HepG2 (cell line): ENCODE results near the gene DLL1. TPM values are rescaled to one million over a fixed set of nuclear protein-coding genes. Genes with fewer than 3 reads are reported as not detected.

Experiments used
- ATAC-seq: fragments of 200-7000 bp; cut with Tn5 transposase; 3 replicates; pipeline ENCODE4 v1.9.1; 2020; ENCODE audit warnings: mild to moderate bottlenecking, moderate library complexity
- BruUV-seq: library from RNA; stranded (reverse); fragments of 400-500 nt; replicated peaks from 2 replicates; lab custom pipeline; 2021; lab: Mats Ljungman, UMichigan
- CTCF ChIA-PET: fragments of 300-600 bp; formaldehyde crosslinking; extraction: SDS; loops from one replicate; lab custom pipeline; 2021; ENCODE audit warnings: low total read pairs, inconsistent platforms, low intra/inter-chr PET ratio; lab: Yijun Ruan, JAX
- POLR2A ChIA-PET: fragments of 350-600 bp; sonication (Branson Sonifier 250); formaldehyde crosslinking; loops from one replicate; lab custom pipeline; 2020; ENCODE audit warnings: antibody characterized with exemption, inconsistent platforms; lab: Yijun Ruan, JAX
- DNase-seq: peaks from one replicate; pipeline ENCODE4 v3.0.0-alpha.2; 2015; ENCODE audit warnings: low spot score
- FAIRE-seq: peaks from 3 replicates; lab custom pipeline; 2011; peaks lifted over from hg19 to GRCh38; lab: Jason Lieb, UNC
- H2AFZ ChIP-seq: one replicate; pipeline ENCODE4 v1.6.1; 2011; ENCODE audit warnings: low read length, inconsistent platforms
- H3K27ac ChIP-seq: fragments of 300-600 bp; 3 replicates; pipeline ENCODE4 v1.8.0; 2011; ENCODE audit warnings: mixed run types, mild to moderate bottlenecking, mixed read lengths, low read length, inconsistent platforms; ENCODE audit not compliant: insufficient read depth; ENCODE audit errors: extremely low read length
- H3K27me3 ChIP-seq, 2 experiments: fragments of 200-600 bp in 1 of 2; 2 replicates in 1 of 2; 3 replicates in 1 of 2; pipeline versions ENCODE4 v1.6.0 to v1.8.0; 2011; ENCODE audit warnings: low read length in 2 of 2, mild to moderate bottlenecking in 2 of 2, moderate library complexity in 2 of 2, inconsistent platforms in 1 of 2; ENCODE audit not compliant: insufficient read depth in 2 of 2, control insufficient read depth in 1 of 2
- H3K36me3 ChIP-seq, 2 experiments: fragments of 200-600 bp in 1 of 2; replicated peaks in 1 of 2; 2 replicates in 1 of 2; 3 replicates in 1 of 2; pipeline versions ENCODE4 v1.5.1 to v1.8.0; 2011; ENCODE audit warnings: low read length in 2 of 2, inconsistent platforms in 1 of 2; ENCODE audit not compliant: insufficient read depth in 2 of 2, control insufficient read depth in 1 of 2
- H3K4me1 ChIP-seq: 2 replicates; pipeline ENCODE4 v1.5.1; 2012; ENCODE audit warnings: low read length, inconsistent platforms; ENCODE audit not compliant: insufficient read depth
- H3K4me2 ChIP-seq: 2 replicates; pipeline ENCODE4 v1.6.0; 2011; ENCODE audit warnings: low read depth, low read length, inconsistent platforms
- H3K4me3 ChIP-seq, 3 experiments: fragments of 200-600 bp in 1 of 3; sonication (generic), shearing (Covaris generic) in 1 of 3; replicated peaks in 1 of 3; 2 replicates each; pipeline ENCODE4 v1.5.1; 2011 to 2016; ENCODE audit warnings: low read length in 3 of 3, inconsistent platforms in 2 of 3, low read depth in 2 of 3, mild to moderate bottlenecking in 2 of 3, control low read depth in 1 of 3, mixed read lengths in 1 of 3; ENCODE audit not compliant: insufficient read depth in 1 of 3
- H3K79me2 ChIP-seq: one replicate; pipeline ENCODE4 v1.6.1; 2011; ENCODE audit warnings: low read length, inconsistent platforms; ENCODE audit not compliant: insufficient read depth
- H3K9ac ChIP-seq: 2 replicates; pipeline ENCODE4 v1.6.0; 2011; ENCODE audit warnings: mild to moderate bottlenecking, low read depth, low read length, inconsistent platforms; ENCODE audit not compliant: insufficient read depth
- H3K9me3 ChIP-seq: 2 replicates; pipeline ENCODE4 v1.5.1; 2012; ENCODE audit warnings: mild to moderate bottlenecking, low read length
- H4K20me1 ChIP-seq: 2 replicates; pipeline ENCODE4 v1.6.0; 2011; ENCODE audit warnings: inconsistent platforms, mild to moderate bottlenecking, low read length, moderate library complexity; ENCODE audit not compliant: insufficient read depth
- CENPX ChIP-seq: sonication (generic); formaldehyde crosslinking; IDR thresholded peaks from 2 replicates; pipeline ENCODE4 v1.9.0; 2021; ENCODE audit warnings: mild to moderate bottlenecking, missing genetic modification reagents, moderate library complexity
- MNT ChIP-seq: fragments of 450-650 bp; IDR thresholded peaks from 2 replicates; pipeline ENCODE4 v1.6.1; 2016
- ZNF263 ChIP-seq: sonication (generic); formaldehyde crosslinking; IDR thresholded peaks from 2 replicates; pipeline ENCODE4 v1.4.0; 2020; ENCODE audit warnings: missing genetic modification reagents
- ZNF33B ChIP-seq: sonication (generic); formaldehyde crosslinking; IDR thresholded peaks from 2 replicates; pipeline ENCODE4 v1.5.1; 2020; ENCODE audit warnings: mild to moderate bottlenecking, missing genetic modification reagents
- ZNF510 ChIP-seq: sonication (generic); formaldehyde crosslinking; IDR thresholded peaks from 2 replicates; pipeline ENCODE4 v1.4.0; 2020; ENCODE audit warnings: low read depth, mild to moderate bottlenecking, missing genetic modification reagents
- ZNF782 ChIP-seq: sonication (generic); formaldehyde crosslinking; IDR thresholded peaks from 2 replicates; pipeline ENCODE4 v1.4.0; 2020; ENCODE audit warnings: missing genetic modification reagents, mild to moderate bottlenecking, borderline replicate concordance
- WGBS: methylation state at CpG from one replicate; pipeline ENCODE4 v1.1.6; 2017; ENCODE audit warnings: low lambda C conversion rate; 5-methylcytosine and 5-hydroxymethylcytosine counted together
- in situ Hi-C: cut with HindIII; loops from 2 replicates; pipeline ENCODE4 v1.10.0; 2017; ENCODE audit warnings: low pct_unique_long_range_greater_than_20kb; ENCODE audit not compliant: extremely low pct_ligation_motif_present
- intact Hi-C: fragments of 100-400 bp; cut with micrococcal nuclease; formaldehyde crosslinking; loops from one replicate; pipeline ENCODE4 v1.10.0; 2022; ENCODE audit not compliant: unreplicated experiment
- polyA plus RNA-seq, 8 experiments: library from polyadenylated mRNA; depleted of rRNA in 3 of 8; stranded (reverse) in 7 of 8; unstranded in 1 of 8; fragments of >200 nt; fragmentation: Illumina TruSeq in 4 of 8; extraction: Trizol in 4 of 8; gene quantifications; 2 replicates each; pipeline versions ENCODE4 v1.2.1 to v1.2.3, GENCODE V29; 2011 to 2016; ENCODE audit warnings: low read depth in 4 of 8, missing spikeins in 1 of 8, mixed read lengths in 1 of 8; ENCODE audit not compliant: insufficient read depth in 1 of 8
- total RNA-seq, 5 experiments: library from RNA; depleted of rRNA; stranded (reverse); fragments of >200 nt; fragmentation: Illumina TruSeq; extraction: Trizol; gene quantifications; 2 replicates each; pipeline ENCODE4 v1.2.3, GENCODE V29; 2016; ENCODE audit warnings: low read depth in 1 of 5

DLL1 gene
- total and polyA plus RNA-seq, 2 of the 13 experiments (the other 11 are each of a cell fraction or from before 2014, with no cell fraction given): not detected

GRCh38 chr6:170238741-170239565 is 51.9 kb downstream of the DLL1 start (continued):
- no peak for TF ChIP-seq ZNF782
- no peak for TF ChIP-seq CENPX (CRISPR knock-in tag)
- no peak for TF ChIP-seq ZNF33B (CRISPR knock-in tag)

GRCh38 chr6:170237999-170238740 is 52.7 kb downstream of the DLL1 start:
- 50% methylated on average over 11 of the region's 19 CpGs for WGBS
- DNase-seq: no peak
- in situ Hi-C loops: no loop called here
- Histone ChIP-seq H3K4me2 (no peak overlapping the region), H2AFZ (no peak overlapping the region), H3K79me2 (no peaks in the 10 kb centered on the region), H3K9ac (no peak overlapping the region), H3K4me1 (no peaks in the 10 kb centered on the region), H3K9me3 (no peaks in the 10 kb centered on the region), H3K27me3 (peaks cover 4 to 55% of the 10 kb centered on the region in 2 experiments; a peak in 4 of 5 replicates), H3K4me3 (no peak overlapping the region), H4K20me1 (no peaks in the 10 kb centered on the region; the same call in 1 of the 2 replicates), H3K36me3 (no peaks in the 10 kb centered on the region), H3K27ac (no peak overlapping the region)
- ChIA-PET POLR2A (no interaction called here), CTCF (no interaction called here)
- no peak for TF ChIP-seq ZNF510 (CRISPR knock-in tag)
- TF ChIP-seq ZNF263 (CRISPR knock-in tag): 0 out of 2 replicates have a peak, but pooled peaks have one; percentile 26
- TF ChIP-seq MNT: peak; percentile 87
- no peak for FAIRE-seq
- no TSS peak for BruUV-seq
- intact Hi-C loops: no loop called here
- ATAC-seq: no peak; the same call in 2 of the 3 replicates
